GM19035 (cell line): ENCODE measurements around the gene TMEM125.

Source experiments
- ATAC-seq: cut with Tn5 transposase; IDR thresholded peaks from one replicate; pipeline ENCODE4 v1.9.1; 2021; ENCODE audit not compliant: unreplicated experiment

TMEM125 gene

DNA sequence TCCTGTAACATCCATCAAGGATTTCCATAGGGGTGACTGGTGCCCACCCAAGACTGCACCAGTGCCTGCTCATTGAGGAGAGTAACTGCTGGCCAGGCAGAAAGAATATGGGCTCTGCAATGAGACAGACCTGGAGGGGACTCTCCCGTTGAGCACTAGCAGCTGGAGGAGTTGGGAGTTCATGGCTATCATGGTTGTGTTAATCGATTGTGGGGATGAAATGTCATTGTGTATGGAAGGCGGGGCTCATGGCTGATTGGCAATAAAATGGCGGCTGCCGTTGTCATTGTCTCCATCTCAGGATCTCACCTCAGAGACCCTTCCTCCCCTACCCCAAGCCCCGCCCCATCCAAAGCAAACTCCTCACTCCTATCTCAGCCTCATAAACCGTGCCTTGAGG is 3.9 kb downstream of the TMEM125 start:
- ATAC-seq, result no peak

DNA sequence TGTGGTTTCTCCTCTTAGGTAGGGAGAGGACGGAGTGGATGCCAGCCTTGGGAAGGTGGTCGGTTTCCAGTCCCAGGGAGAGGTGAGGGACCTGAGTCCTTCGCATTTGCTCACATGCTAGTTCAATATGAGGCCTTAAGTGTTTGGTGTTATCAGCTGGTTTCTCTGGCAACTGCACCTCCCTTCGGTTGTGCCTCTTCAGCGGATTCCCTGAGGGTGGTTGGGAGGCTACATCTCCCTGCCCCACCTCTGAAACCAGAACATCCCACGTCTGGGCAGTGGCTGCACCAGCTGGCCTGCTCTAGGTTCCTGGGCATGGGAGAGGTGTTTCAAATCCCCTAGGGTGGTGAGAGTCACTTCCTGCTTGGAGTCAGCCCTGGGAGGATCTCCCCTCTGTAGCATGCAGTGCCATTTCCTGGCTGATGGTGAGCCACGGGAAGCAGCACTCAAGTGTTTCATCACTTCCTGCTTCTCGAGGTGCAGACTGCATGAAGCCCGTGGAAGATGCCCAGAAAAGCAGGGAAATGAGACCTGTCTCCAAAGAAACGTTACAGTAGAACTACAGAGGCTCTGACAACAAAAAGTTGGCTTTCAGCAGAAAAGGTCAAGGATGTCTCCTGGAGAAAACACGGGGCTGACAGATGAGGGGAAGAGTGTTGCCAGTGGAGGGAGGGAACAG is 4.5 kb downstream of the TMEM125 start:
- ATAC-seq, result no peak

DNA sequence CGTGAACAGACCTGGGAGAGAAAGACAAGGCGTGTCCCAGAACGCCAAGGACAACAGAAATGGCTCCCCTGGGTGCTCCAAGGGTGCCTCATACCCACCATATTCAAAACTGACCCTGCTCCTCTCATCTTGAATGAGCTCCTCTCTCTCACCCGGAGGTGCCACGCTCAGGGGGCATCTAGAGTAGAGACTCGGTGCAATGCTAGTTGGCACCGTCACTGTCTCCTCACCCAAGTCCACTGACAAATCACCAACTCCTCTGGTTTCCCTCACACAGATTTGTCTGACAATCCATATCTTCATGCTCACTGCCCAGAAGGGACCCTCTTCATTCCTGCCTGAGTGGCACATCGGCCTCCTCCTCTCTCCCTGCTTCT is 5.0 kb downstream of the TMEM125 start:
- ATAC-seq, result no peak

DNA sequence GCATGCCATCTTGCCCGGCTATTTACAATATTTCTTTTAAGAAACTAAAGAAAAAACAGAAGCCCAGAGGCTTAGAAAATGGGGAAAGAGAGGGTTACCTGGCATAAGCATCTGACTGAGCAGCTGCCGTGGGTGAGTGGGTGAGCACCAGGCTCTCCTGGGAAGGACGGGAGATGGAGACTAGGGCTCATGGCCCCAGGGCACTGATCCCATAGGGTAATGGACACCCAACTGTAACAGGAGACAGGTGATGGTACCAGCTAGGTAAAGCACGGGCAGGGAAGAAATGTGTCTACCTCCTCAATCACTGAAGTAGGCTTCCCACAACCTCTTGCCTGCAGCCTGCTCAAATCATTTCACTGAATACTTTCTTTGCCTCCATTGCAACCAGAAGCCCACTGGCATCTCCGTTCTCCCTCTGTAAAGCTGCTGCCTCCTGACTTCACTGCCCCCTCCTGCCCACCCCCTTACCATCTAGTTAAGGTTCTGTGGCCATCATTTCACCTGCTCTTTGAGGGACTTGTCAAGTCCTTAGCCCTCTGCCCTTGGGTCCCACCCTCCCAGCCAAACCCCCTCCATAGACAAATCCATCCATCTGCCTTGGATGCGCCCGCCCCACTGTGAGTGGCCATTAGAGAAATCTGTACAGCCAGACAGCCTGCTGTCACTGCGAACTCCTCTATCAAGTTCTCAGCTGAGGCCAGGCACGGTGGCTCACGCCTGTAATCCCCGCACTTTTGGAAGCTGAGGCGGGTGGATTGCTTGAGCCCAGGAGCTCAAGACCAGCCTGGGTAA is 6.2 kb downstream of the TMEM125 start:
- ATAC-seq, result no peak

DNA sequence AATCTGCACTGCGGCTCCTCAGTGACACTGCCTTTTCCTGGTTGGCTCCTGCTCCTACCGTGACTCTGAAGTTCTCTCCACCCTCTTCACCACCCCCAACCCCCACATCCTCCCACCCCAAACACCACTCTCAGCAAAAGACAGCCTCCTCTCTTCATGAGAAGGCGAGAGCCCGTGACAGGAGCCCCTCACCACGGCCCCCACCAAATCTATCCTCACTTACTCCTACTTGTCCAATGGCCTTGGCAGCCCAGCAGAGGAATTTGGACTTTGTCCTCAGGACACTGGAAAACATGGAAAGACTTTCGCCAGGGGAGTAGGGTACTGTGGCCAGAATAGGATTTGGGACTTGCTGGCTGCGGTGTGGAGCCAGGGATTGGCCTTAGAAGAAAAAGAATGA is 6.9 kb downstream of the TMEM125 start:
- ATAC-seq, result no peak

DNA sequence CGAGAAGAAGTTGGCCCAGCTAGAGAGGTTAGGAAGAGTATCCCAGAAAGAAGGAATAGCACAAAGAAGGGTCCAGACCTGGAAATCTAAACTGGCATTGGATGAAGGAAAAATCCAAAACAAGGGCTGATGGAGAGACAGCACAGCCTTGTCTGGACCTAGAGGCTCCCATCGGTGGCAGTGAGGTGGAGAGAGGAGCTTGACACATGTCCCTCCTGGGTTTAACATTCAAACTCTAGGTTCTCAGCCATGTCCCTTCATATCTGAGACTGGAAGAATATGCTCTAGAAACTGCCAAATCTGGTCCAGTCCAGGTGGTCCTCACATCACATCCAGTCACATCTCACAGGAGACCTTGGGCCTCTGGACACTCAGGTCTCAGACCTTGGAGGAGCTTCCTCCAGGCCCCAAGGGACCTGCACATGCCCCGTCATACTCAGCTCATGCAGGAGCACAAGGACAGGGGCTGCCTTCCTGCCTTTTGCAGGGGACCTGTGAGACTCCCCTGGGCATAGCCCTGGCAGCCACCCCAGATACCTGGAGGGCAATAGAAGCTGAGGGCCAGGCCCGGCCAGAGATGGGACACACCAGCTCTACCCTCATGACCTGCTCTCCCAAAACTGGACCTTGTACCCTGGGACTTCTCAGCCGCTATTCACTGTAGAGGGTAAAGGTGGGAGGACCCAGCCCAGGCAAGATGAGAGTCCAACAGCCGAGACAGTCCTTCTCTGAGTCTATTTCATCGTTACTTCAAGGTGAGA is 7.5 kb downstream of the TMEM125 start:
- no peak for ATAC-seq

DNA sequence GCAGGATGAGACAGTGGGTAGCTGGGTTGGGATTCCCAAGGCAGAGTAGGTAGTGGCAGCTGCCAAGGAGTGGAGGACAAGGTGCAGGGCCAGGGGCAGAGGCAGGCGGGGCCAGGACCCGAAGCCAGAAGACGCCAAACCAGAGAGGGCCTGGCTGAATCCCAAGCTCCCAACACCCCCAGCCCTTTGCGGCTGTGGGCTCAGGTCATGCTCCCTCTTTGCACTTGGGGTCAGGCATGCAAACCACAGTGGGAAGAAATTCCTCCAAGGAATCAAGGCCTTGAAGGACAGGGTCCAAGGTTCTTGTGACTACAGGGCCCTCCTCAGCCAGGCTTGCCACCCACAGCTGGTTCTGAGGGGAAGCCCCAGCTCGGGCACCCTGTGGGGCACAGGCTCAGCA is 9.4 kb downstream of the TMEM125 start:
- ATAC-seq, result no peak

DNA sequence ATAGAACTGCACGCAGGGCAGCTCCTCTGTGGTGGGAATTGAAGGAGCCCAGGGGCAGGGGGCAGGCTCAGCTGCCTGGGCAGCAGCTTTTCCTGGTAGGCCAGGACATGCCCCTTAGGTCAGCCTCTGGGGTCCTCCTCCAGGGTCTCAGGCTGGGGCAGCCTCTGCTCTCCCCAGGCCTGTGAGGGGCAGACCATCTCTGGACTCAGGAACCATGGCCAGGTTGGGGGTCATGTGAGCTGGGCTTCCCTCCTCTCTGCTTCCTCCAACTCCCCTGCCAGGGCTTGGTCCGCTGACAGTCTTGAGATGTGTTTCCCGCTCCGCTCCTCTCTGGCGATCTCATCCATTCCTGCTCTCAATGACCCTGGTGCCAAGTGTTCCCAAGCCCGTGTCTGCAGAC is 9.9 kb downstream of the TMEM125 start:
- ATAC-seq, result no peak

DNA sequence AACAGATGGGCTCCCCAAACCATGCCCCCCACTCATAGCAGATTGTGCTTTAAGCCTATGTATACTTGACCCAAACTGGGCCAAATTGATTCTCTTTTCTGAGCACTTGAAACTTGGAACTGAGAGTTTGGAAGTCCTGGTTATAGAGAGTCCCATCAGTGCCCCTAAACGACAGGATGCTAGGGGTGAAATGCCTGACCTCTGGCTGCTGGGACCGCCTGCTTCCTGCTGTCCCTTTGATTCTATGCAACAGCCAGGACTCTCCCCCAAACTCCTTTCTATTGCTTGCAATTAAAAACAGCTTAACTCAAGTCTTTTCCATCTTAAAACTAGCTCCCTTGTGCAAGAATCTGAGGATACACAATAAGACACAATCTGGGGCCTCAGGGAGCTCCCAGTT is 10.9 kb downstream of the TMEM125 start:
- no peak for ATAC-seq

DNA sequence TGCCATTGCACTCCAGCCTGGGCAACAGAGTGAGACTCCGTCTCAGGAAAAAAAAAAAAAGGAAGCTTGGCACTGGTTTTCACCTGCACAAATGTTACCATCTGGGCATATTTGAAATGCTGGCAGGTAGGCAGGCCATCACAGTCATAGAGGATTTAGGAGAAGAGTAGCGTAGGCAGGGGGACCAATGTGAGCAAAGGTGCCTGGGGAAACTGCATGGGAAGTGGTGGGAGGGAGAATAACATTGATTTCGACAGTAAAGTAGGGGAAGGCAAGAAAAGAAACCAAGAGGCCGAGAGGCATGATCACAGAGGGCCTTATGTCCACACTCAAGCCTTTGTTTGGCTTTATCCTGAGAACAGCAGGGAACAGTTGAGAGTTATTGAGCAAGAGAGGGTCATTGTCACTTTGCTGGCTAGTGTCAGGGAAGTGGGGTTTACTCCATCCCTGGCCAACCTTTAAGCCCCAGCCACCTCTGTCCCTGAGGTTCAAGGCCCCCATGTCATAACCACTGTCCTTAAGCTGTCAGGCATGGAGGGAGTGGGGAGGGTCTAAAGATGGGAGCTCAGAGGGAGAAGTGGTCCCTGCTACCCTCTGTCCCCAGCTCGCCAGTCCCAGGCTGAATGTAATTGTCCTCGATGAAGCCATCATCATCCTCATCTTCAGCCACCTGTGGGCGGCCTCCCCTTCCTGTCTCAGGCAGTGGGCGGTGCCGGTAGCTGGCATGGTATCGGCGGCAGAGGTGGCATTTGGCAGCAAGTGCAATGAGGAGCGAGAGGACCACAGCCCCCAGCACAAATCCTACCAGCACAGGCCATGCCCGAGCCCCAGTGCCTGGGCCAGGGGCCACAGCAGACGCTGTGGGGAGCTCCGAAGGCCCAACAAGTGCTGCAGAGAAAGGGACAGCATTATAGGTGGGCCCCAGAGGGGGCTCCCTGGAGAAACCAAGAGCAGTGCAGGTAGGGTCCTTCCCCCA is 12.7 kb downstream of the TMEM125 start:
- no peak for ATAC-seq

DNA sequence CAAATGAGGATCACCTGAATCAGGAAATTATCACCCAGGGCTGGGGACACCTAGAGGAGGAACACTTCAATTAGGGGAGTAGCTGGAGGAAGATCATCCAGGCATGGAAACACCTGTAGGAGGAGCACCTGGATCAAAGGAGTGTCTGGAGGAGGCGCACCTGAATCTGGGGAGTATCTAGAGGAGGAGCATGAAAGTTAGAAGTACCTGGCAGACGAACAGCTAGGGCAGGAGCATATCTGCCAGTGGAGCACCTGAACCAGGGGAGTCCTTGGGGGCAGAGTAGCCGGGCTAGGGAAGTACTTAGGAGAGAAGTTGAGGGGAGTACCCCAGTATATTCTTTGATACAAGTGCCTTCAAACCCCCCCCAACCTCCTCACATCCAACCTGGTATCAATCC is 14.3 kb downstream of the TMEM125 start:
- no peak for ATAC-seq

DNA sequence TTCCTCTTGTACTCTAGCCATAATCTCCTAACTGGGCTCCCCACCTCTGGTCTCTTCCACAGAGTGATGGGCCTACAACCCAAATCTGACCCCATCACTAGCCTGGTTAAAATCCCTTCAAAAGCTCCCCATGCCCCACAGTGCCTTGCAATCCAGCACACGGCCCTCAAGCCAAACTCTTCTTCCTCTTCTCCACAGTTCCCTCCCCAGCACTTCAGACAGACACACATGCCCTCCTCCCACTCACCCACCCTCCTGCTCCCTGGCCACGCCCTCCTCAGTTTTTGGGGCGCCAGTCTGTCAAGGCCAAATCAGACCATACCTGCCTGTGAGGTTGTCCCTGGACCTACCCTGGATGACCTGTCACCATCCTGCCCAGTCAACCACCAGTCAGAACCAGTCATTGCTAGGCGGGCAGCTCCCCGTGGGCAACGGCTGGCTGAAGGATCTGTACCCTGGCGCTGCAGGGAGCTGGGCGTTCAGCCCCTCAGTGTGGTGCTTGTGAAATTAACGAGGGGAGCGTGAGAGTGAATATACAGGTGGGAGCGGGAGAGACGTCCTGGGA is 14.8 kb downstream of the TMEM125 start:
- no peak for ATAC-seq

DNA sequence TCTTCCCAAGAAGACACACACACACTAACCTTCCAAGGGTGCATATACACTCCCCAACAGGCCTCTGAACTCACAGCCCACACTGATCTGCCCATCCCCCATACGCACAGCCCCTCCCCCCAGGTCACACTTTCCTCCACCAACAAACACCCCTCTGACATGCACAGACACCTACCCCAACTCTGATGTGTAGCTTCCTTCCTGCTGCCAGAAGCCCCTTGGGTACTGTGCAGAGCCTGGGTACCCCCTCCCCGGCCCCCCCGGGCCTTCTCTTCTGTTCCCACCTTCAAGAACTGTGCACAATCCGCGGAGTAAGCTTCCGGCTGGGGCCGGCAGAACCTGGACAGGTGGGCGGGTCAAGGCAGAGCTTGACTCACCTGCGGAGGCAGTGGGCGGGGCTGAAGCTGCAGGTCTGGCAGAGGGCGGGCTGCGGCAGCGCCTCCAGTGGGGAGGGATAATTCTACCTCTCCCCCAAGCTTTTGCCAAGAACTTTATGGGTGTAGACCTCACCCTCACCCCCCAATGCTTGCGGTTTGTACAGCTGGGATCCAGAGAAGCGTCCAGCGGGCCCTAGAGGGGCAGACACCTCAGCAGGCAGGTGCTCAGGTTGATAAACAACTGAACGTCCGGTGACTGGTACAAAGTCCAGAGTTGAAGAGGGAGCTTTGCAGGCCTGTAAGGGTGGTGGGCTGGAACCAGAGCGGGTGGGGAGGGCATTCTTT is 15.6 kb downstream of the TMEM125 start, which contains the start of gene C1orf210:
Gene C1orf210 (minus strand): TSS at position 313 of the 722 bp plus-strand sequence. CDS start 2,311 bp downstream, outside the sequence.
- ATAC-seq, result no peak

DNA sequence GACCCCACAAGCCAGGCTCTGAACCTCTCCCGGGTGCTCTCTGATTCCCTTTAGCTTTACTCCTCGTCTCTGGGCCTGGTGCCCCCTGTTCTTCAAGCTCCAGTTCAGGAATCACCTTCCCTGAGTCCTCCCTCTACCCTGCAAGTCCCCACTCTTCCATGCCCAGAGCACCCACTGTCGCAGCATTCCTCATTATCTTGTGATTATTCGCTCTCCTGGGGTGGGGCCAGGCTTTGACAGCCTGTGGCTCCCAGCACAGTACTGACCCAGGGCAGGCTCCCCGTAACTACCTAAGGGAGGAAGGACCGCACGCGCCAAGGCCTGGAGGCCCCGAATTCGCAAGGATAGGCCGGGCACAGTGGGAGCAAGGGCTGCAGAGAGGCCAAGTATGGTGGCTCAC is 16.3 kb downstream of the TMEM125 start:
- ATAC-seq, result no peak

DNA sequence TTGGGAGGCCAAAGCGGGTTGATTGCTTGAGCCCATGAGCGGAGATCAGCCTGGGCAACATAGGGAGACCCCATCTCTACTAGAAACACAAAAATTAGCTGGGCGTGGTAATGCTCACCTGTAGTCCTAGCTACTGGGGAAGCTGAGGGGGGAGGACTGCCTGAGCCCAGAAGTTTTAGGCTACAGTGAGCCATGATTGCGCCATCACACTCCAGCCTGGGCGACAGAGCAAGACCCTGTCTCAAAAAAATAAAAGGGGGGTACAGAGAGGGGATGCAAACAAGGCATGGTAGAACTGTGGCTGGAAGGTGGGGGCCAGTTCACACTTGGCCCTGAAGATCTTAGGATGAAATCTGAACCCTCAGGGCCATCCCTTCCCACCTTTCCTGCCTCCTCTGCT is 16.8 kb downstream of the TMEM125 start:
- no peak for ATAC-seq

DNA sequence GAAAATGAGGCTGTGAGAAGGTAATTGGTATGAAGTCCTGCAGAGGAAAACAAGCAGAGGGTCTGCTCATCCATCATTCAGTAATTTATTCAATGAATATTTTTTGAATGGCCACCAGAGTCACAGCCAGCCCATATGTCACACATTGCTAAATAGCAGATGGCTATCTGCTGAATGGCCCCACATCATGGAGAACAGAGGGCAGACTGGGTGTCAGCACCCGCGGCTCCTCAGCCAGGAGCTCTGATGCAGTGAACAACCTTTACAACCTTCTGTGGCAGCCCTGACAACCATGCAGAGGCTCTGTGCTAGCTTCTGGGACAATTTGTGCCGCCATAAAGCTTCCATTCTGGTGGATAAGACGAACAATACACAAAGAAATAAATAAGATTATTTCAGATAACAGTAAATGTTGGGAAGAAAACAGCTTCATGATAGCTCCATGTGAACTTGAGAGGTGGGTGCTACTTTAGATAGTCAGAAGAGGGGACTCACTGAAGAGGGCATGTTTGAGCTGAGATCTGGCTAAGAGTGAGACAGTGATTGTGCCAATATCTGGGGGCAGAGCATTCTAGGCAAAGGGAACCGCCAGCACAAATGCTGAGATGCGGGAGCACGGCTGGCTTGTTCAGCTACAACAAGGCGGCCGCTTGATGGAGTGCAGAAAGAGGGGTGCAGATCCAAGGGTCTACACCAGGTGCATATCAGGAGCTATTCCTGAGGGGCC is 18.4 kb downstream of the TMEM125 start:
- no peak for ATAC-seq

DNA sequence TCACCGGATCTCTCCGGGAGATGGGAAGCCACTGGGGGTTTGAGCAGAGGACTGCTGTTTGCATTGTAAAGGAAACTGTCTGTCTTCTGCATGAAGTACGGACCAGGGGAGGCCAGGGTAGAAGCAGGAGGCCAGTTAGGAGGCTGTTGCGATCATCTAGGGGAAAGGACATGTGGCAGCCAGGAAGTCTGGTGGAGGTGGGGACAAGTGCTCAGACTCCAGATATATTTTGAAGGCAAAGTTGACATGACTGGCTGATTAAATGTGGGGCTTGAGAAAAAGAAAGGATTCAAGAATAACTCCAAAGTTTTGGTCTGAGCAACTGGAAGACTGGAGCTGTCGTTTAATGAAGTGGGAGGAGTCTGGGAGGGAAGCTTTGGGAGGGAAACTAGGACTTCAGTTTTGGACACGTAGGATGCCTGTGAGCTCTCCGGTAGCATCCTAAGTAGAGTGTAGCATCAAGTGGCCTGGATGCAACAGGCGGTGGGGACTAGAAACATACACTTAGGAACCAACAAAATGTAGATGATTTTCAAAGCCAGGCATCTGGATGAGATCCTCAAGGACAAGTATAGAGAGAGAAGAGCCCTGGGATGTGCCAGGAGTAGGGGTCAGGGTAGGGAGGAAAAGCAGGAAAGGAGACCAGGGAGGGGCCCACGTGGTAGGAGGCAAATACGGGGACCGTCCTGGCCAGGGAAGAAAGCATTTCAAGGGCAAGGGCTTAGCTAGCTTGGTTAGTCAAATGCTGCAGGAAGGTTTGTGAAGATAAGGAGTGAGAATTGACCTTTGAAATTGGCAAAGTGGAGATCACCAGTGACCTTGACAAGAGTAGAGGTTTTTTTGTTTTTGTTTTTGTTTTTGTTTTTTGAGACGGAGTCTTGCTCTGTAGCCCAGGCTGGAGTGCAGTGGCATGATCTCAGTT is 19.3 kb downstream of the TMEM125 start:
- ATAC-seq, result no peak

DNA sequence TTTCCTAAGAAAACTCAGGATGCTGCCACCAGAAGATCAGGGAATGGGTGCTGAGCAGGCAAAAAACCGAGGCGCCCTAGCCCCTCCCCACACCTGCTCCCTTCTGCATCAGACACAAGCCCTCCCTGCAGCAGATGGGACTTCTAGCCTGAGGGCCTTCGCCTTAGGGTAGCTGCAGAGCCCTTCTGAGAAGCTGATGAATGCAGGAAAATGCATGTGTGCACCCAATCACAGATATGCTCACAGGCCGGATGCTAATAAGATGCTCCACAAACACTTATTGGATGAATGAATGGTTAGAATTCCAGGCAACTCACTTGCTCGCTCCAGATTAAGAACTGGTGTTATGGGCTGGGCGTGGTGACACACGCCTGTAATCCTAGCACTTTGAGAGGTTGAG is 22.4 kb downstream of the TMEM125 start:
- no peak for ATAC-seq
